Erythroblast (primary cell): ENCODE measurements around the gene PCBP4.
A peak's percentile ranks its signal among the peaks of the same experiment; 100 is the strongest.

ENCODE experiments used
- DNase-seq, 2 experiments: peaks; one replicate each; lab custom pipeline; 2025; lab: John Stamatoyannopoulos, UW
- GATA1 ChIP-seq: IDR thresholded peaks from 2 replicates; pipeline ENCODE4 v1.6.1; 2011; ENCODE audit warnings: low read depth, mild to moderate bottlenecking, control low read depth, low read length, moderate library complexity
- POLR2A ChIP-seq: IDR thresholded peaks from 2 replicates; pipeline ENCODE4 v1.6.1; 2011; ENCODE audit warnings: mild to moderate bottlenecking, low read length

The PCBP4 gene

DNA sequence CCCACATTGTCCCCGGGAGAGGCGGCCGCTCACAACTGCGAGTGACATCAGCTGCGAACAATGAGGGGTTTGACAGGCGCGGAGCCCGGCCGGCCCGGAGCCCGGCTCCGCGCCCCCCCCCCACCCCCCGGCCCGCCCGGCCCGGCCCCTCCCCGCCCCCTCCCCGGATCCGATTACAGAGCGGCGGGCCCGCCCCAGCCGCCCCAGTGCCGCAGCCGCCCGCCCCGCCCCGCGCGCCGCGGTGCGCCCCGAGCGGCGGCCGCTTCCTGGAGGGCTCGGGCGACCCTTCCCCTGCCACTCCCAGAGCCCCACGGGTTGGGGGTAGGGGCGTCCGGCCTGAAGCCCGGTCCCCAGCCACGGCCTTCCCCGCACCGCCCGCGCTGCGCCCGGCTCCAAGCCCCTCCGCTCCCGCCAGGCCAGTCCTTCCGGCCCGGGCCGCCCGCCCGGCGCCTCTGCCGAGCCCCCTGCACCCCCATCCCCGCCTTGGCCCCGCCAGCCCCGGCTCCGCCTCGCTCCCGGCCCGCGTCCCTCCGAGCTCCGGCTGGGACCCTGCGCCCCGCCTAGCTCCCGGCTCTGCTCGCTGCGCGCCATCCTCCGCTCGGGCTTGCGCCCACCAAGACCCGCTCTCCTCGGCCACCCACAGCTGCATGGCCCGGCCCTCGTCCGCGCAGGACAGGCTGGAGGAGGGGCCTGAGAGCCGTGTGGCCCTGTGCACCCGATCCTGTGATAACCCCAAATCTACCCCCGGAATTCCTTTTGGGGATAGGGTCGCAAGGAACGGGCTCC is at the start of gene PCBP4:
TSS of gene PCBP4 (minus strand) at position 71 of the 786 bp plus-strand sequence. CDS start 6,214 bp downstream, outside the sequence.
- peak; percentile 36 to 52 for DNase-seq
- TF ChIP-seq GATA1 (no peak), POLR2A (no peak)

DNA sequence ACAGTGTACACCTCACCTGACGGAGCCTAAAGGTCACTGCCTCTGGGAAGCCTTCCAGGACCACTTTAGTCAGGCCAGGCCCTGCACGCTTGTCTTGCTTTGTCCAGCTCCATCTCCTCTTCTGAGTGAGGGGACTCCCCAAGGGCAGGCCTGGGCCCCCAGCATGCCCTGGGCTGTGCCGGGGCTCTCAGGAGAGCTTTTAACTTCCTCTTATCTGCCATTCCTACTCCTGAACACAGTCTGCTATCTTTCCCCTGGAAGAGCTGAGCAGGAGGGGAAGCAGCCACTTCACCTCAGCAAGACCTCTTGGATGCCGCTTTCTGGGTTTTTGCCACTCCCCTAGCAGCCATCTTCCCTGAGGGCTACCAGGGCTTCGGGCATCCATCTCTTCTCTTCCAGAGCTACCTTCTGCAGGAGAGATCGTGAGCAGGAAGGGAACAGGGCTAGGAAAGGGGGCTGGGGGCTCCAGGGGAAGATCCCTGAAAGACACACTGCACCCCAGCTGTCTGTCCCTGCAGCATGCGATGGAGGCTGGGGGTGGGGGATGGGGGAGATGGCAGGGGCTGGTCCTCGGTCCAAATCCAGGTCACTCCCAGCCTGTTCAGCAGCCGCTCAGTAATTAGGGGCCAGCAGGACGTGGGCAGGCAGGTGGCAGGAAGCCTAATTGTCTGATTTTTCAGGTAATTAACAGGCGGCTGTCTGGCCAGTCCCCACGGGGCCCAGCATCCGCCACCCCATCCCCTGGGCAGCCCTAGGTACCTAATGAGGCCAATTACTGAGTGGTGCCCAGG is 48.4 kb upstream of the PCBP4 start:
- no peak for TF ChIP-seq GATA1
- TF ChIP-seq POLR2A = no peak
- no peak for DNase-seq

DNA sequence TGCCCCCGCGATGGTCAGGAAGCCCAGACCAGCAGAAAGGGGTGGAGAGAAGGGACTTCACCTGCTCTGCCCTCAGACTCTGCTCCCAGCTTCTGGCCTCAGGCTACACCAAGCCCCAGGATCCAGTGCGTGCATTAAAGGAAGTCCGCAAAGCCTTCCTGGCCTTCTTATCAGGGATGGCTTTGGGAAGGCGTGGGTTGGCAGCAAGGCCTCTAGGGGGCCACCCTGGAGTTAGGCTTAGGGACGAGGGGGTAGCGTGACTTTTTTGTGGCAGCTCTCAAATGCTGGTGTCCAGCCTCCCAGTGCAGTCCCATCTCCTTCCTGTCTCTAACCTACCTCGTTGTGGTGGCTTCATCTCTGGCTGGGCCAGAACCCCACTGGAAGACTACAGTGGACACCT is 47.4 kb upstream of the PCBP4 start:
- peak; percentile 21 to 22 for DNase-seq
- TF ChIP-seq GATA1 = no peak
- TF ChIP-seq POLR2A = no peak

DNA sequence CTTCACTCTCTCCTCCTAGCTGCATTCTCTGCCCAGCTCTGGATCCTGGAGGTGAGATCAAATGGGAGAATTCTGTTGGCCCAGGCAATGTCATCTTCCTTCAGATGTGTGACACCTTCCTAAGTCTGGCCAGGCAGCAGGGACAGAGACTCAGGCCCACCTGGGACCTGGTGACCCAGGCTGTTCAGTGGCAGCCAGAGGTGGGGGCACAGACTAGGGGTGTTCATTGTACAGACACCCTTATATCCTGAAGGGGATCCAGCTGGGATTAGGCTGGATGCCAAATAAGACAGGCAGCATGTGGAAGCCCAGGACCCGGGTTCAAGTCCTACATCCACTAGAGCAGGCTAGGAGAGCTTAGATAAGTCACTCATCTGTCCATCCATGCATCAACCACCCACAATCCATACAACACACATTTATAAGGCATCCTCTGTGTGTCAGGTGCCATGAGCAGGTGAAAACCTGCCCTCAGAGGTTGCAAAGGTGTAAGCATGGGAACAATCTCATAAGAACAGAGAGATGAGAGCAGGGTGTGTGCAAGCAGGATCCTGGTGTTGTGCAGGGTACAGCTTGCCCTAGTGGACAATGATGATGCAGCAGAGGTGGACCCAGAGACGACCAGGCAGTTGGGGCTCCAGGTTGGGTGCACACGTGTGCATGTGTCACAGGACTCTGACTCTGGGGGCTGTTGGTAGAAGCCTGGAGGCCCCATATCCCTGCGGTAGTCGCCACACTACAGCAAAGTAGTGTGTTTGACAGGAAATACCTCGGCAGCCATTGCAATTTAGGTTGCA is 46.7 kb upstream of the PCBP4 start:
- TF ChIP-seq POLR2A (no peak), GATA1 (no peak)
- DNase-seq = no peak

DNA sequence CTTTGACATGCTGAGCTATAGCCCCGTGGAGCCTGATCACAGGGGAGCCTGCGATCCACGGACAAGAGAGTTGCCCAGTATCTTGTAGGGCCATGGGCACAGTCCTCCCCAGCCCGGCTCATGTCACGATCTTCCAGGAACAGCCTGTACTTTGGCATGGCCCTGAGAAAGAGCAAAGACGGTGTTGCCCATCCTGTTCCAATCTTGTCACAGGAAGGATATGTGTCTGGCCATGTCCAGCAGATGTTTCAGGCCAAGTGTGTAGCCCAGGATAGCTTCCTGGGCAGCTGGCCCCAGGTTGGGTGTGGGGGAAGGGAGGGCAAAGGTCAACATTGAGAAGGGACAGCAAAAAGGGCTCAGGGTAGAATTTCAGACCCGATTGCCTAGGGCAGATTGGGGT is 45.4 kb upstream of the PCBP4 start:
- no peak for TF ChIP-seq GATA1
- TF ChIP-seq POLR2A = no peak

DNA sequence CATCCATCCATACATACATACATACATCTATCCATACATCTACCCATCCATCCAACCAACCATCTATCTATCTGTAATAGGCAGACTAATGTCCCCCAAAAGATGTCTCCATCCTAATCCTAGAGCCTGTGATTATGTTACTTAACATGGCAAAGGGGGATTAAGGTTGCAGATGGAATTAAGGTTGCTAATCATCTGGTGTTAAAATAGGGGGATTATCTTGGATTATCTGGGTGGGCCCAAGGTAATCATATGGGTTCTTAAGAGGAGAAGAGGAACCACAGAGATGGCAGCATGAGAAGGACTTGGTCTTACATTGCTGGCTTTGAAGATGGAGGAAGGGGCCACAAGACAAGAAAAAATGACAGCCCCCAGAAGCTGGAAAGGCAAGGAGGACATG is 43.2 kb upstream of the PCBP4 start:
- no peak for DNase-seq
- TF ChIP-seq GATA1 (no peak), POLR2A (no peak)

More for the DNA sequence above, 45.4 kb upstream of the PCBP4 start:
- DNase-seq = no peak

DNA sequence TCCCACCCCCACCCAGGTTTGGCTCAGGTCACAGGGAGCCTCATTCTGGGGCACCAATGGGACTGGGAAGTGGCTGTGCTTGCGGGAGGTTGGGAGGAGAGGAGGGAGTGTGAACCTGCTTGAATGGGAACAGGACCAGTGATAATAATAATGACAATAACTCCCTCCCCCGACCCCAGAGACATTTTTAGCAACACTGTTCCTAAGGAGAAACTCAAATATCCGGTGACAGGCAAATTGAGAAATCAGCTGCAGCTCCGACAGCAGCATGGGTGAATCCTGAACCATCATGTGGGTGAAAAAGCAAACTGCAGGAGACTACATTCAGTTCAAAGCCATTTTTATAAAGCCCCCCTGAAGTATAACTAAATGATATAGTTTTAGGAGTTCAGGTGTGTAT is 40.0 kb upstream of the PCBP4 start:
- TF ChIP-seq GATA1 (no peak), POLR2A (no peak)
- DNase-seq = no peak

DNA sequence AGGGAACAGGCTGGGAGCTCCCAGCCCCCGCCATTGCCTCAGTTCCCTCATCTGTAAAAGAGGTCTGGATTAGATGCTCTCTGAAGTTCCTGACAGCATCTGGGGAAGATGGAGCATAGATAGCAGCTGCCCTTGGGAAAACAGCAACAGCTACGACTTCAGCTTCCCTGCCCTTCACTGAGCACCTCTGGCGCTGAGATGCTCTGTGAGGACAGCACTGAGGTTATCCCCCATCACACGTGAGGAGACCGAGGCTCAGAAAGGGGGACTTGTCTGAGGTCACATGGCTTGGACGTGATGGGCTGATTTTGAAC is 39.5 kb upstream of the PCBP4 start:
- TF ChIP-seq POLR2A (no peak), GATA1 (no peak)
- DNase-seq = no peak

DNA sequence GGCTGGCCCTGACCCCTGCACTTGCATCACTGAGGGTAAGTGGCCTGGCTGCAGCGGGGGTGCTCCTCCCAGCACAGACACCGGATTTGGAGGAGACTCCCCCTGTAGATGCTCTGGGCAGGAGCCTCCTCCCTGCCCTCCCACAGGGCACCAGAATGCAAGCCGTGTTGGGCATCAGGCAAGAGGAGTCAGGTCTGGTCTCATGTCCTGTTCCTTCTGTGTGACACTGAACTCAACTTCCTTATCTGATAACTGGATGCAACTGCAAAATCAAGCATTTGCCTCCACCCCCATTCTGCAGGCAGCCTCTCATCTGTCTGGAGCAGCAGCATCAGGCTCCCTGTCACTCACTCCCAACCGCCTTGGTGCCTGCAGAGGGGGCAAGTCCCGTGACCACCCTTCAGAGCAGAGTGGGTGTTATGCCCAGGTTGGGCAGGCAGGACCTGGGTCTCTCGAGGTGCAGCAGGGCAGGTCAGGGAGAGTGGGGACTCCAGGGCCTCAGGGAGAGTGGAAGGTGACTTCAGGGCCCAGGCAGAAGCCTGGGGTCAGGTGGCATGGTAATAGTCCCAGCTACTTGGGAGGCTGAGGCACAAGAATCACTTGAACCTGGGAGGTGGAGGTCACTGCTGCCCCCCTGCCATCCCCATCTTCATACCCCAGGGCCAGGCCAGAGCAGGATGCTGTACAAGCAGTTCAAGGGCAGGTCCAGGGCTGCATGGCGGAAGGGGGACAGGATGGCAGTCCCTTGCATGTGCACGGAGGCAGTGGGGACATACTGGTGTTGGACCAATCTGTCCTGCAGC is 39.0 kb upstream of the PCBP4 start:
- TF ChIP-seq POLR2A = no peak
- TF ChIP-seq GATA1 = no peak
- peak; percentile 19 to 31 for DNase-seq

DNA sequence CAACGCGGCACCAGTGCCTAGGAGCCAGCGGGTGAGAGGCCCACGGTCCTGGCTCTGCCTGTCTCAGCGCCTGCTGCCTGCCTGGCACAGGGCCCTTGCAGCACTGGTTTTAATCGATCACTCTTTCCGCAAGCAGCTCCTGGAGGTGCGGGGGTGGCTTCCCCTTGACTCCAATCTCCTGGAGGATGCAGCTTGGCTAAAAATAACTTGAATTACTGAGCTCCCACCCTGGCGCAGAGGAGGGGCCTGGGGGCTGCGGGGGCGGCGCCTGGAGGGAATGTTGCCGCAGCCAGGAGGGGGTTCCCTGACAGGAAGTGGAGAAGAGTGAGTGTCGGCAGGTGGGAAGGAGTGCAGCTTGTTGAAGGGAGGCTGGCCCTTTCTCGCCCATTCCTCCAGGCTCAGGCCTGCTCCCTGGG is 38.3 kb upstream of the PCBP4 start:
- TF ChIP-seq POLR2A (no peak), GATA1 (no peak)
- DNase-seq = no peak

DNA sequence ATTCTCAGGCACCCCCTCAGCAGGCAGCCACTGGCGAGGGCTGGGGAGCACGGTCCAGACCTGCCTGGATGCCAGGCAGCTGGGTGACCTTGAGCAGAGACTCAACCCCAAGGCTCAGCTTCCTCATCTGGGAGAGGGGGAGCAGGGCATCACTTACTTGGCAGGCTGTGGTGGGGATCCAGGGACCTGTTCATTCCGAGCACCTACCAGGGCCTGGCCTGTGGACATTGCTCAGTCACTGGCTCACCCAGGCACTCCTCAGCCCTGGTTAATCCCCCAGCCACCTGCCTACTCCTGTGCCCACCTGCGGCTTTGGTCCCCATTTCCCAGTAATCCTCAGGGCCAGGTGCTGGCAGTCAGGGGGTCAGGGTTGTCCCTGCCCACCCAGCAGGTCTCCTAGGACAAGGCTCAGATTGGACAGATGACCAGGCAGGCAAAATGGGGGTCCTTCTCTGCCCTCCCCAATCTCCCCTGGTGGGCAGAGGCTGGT is 37.7 kb upstream of the PCBP4 start:
- TF ChIP-seq POLR2A = no peak
- TF ChIP-seq GATA1 = no peak
- DNase-seq = no peak

DNA sequence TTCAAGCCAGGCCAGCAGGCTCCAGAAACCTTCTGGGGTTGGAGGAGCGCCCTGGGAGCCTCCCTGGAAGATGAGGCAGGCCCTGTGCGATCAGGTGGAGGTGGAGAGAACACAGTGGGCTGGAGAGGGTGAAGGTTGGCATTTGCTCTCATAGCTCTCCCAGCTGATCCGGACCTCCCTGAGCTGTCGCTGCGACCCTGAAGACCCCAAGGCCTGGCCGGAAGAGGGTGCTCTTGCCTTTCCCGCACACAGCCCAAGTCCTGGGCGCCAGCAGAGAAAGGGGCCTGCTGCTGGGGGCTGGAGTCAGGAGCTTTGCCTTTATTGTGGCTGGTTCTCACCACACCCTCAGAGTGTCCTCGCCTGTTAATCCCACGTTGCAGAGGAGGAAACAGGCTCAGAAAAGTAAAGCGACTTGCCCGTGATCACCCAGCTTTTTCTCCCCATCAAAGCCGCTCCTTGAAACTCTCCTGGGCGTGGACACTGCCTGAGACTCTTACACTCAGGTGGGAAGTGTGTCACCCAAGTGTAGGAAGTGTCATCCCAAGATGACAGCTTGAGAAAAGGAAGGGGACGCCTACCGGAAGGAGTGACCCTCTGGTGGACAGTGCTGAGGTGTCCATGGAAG is 37.0 kb upstream of the PCBP4 start:
- TF ChIP-seq GATA1 (no peak), POLR2A (no peak)
- DNase-seq = peak; percentile 25 to 26
